ENCODE results near the gene FRK. TPM values are rescaled to one million over a fixed set of nuclear protein-coding genes. Genes with fewer than 3 reads are reported as not detected.

Gene FRK
- polyA plus RNA-seq, 1 donor (not counting 4 experiments of a cell fraction or from before 2014, with no cell fraction given), result 2.4 TPM

DNA sequence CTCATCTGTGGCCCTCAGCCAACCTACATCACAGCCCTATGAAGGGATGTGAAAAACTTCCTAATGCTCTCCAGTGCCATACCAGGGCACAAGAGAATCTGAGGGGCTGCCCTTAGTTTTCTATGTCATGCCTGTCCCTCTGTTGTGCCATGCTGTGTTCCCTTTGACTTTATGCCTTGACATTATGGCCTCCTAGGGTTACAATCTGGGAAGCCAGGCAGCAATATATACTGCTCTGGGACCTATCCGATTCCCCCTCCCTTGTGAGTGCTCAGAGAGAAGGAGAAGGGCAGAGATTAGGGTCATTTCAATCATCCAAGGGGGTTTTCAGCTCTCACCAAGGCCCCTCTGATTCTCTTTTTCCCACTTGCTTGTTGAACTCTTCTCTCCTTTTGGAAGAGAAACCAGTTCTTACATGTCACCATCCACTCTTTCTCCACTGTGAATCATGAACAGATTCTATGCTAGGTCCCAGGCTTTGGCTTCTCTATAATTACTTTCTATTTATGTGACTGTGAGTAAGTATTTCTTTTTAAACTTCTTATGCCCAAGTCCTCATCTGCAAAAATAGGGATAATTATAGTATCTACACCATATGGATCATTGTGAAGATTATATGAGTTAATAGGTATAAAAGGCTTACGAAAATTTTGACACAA lies 14.2 kb upstream of the FRK start:
- no peak overlapping the region for H3K27ac ChIP-seq (ENCODE audit: control insufficient read depth, insufficient read depth, low read length)
- no peaks in the 10 kb centered on the region for H4K20me1 ChIP-seq (ENCODE audit: control insufficient read depth, extremely low read depth, insufficient read depth, low read length)
- FAIRE-seq (no peak), DNase-seq (ENCODE audit: low read depth, low spot score) (no peak)
- peaks cover 2% of the 10 kb centered on the region for H3K9me1 ChIP-seq (ENCODE audit: control insufficient read depth, extremely low read depth, insufficient read depth, low read length)
- TF ChIP-seq CTCF (optimal IDR thresholded peaks at IDR 0.05 in 1 of 3, IDR thresholded peaks at IDR 0.05 in 1 of 3, conservative IDR thresholded peaks at IDR 0.05 in 1 of 3; ENCODE audit: extremely low read depth in 1 of 3, insufficient read depth in 2 of 3, low read length in 3 of 3) (no peak), EZH2 (IDR thresholded peaks at IDR 0.05; ENCODE audit: low read length) (no peak)
- H3K79me2 ChIP-seq (ENCODE audit: control insufficient read depth, insufficient read depth, low read length), result no peaks in the 10 kb centered on the region
- peaks cover 20% of the 10 kb centered on the region for H3K4me1 ChIP-seq (ENCODE audit: control insufficient read depth, extremely low read depth, insufficient read depth, low read length)
- H2AFZ ChIP-seq (ENCODE audit: control insufficient read depth, low read length), result peak overlapping the region; percentile 36
- dilution Hi-C loops (cut with MboI; ENCODE audit: extremely low pct_ligation_motif_present, low sequenced_read_pairs), result no loop called here
- no peaks in the 10 kb centered on the region for H3K27me3 ChIP-seq (ENCODE audit: control insufficient read depth, extremely low read depth, insufficient read depth, low read length)
- H3K9ac ChIP-seq (ENCODE audit: control insufficient read depth, extremely low read depth, insufficient read depth, low read length), result no peak overlapping the region
- no peaks in the 10 kb centered on the region for H3K9me3 ChIP-seq (ENCODE audit: control insufficient read depth, low read depth, low read length)
- H3K4me2 ChIP-seq (ENCODE audit: control insufficient read depth, extremely low read depth, insufficient read depth, low read depth, low read length), result no peak overlapping the region
- H3K36me3 ChIP-seq (ENCODE audit: control insufficient read depth in 2 of 2, extremely low read depth in 1 of 2, insufficient read depth in 2 of 2, low read length in 2 of 2), result no peaks in the 10 kb centered on the region
- H3K4me3 ChIP-seq (ENCODE audit: control insufficient read depth in 2 of 3, extremely low read depth in 1 of 3, insufficient read depth in 2 of 3, low read depth in 1 of 3, low read length in 3 of 3), result no peak overlapping the region

- Histone ChIP-seq H3K27me3 (ENCODE audit: control insufficient read depth, extremely low read depth, insufficient read depth, low read length) (no peaks in the 10 kb centered on the region), H3K4me3 (ENCODE audit: control insufficient read depth in 2 of 3, extremely low read depth in 1 of 3, insufficient read depth in 2 of 3, low read depth in 1 of 3, low read length in 3 of 3) (no peak overlapping the region), H3K27ac (ENCODE audit: control insufficient read depth, insufficient read depth, low read length) (no peak overlapping the region), H4K20me1 (ENCODE audit: control insufficient read depth, extremely low read depth, insufficient read depth, low read length) (no peaks in the 10 kb centered on the region), H3K4me2 (ENCODE audit: control insufficient read depth, extremely low read depth, insufficient read depth, low read depth, low read length) (peak overlapping the region; percentile 68), H3K36me3 (ENCODE audit: control insufficient read depth in 2 of 2, extremely low read depth in 1 of 2, insufficient read depth in 2 of 2, low read length in 2 of 2) (no peaks in the 10 kb centered on the region), H2AFZ (ENCODE audit: control insufficient read depth, low read length) (no peak overlapping the region), H3K4me1 (ENCODE audit: control insufficient read depth, extremely low read depth, insufficient read depth, low read length) (peaks cover 20% of the 10 kb centered on the region), H3K79me2 (ENCODE audit: control insufficient read depth, insufficient read depth, low read length) (no peaks in the 10 kb centered on the region), H3K9ac (ENCODE audit: control insufficient read depth, extremely low read depth, insufficient read depth, low read length) (no peak overlapping the region), H3K9me3 (ENCODE audit: control insufficient read depth, low read depth, low read length) (no peaks in the 10 kb centered on the region), H3K9me1 (ENCODE audit: control insufficient read depth, extremely low read depth, insufficient read depth, low read length) (peaks cover 2% of the 10 kb centered on the region)
- no peak for DNase-seq (ENCODE audit: low read depth, low spot score)
- no peak for TF ChIP-seq EZH2 (IDR thresholded peaks at IDR 0.05; ENCODE audit: low read length)
- no peak for TF ChIP-seq CTCF (optimal IDR thresholded peaks at IDR 0.05 in 1 of 3, IDR thresholded peaks at IDR 0.05 in 1 of 3, conservative IDR thresholded peaks at IDR 0.05 in 1 of 3; ENCODE audit: extremely low read depth in 1 of 3, insufficient read depth in 2 of 3, low read length in 3 of 3)
- FAIRE-seq, result peak; percentile 75
- dilution Hi-C loops (cut with MboI; ENCODE audit: extremely low pct_ligation_motif_present, low sequenced_read_pairs), result no loop called here
Observed at GRCh38 chr6:116073765-116074440, 13.2 kb upstream of the FRK start.

All from keratinocyte (primary cell).